Measurements from ENCODE around the gene KCNIP1.

Gene KCNIP1

GRCh38 chr5:170636801-170637477, 133.1 kb downstream of the KCNIP1 start:
- no peak for TF ChIP-seq TAF1 (IDR thresholded peaks at IDR 0.05; ENCODE audit: low read depth)
- TF ChIP-seq FOXM1 (IDR thresholded peaks at IDR 0.05; ENCODE audit: borderline replicate concordance, low read depth) = no peak
- TF ChIP-seq TCF12 (IDR thresholded peaks at IDR 0.05; ENCODE audit: low read depth) = no peak
- TF ChIP-seq YY1 (IDR thresholded peaks at IDR 0.05; ENCODE audit: low read depth) = no peak
- TF ChIP-seq TEAD4 (IDR thresholded peaks at IDR 0.05) = no peak
- no peak for TF ChIP-seq MAX (IDR thresholded peaks at IDR 0.05)
- TF ChIP-seq CREB1 (IDR thresholded peaks at IDR 0.05; ENCODE audit: low read depth) = no peak
- no peak for TF ChIP-seq CEBPB (IDR thresholded peaks at IDR 0.05)
- TF ChIP-seq ZBTB7A (IDR thresholded peaks at IDR 0.05; ENCODE audit: low read depth) = no peak
- TF ChIP-seq USF1 (IDR thresholded peaks at IDR 0.05) = no peak
- TF ChIP-seq NFIC (IDR thresholded peaks at IDR 0.05) = no peak

GRCh38 chr5:170638051-170638450, 134.2 kb downstream of the KCNIP1 start:
- TF ChIP-seq EP300 (IDR thresholded peaks at IDR 0.05; ENCODE audit: borderline replicate concordance) (no peak), TAF1 (IDR thresholded peaks at IDR 0.05; ENCODE audit: low read depth) (no peak), RAD21 (IDR thresholded peaks at IDR 0.05; ENCODE audit: low read depth) (no peak)

GRCh38 chr5:170638454-170639220, 134.8 kb downstream of the KCNIP1 start:
- TF ChIP-seq RAD21 (IDR thresholded peaks at IDR 0.05; ENCODE audit: low read depth) (peak; percentile 90), YY1 (IDR thresholded peaks at IDR 0.05; ENCODE audit: low read depth) (no peak)

GRCh38 chr5:170639221-170639925, 135.6 kb downstream of the KCNIP1 start:
- TF ChIP-seq MAX (IDR thresholded peaks at IDR 0.05) (no peak), EGR1 (IDR thresholded peaks at IDR 0.05) (no peak), RAD21 (IDR thresholded peaks at IDR 0.05; ENCODE audit: low read depth) (no peak), USF1 (IDR thresholded peaks at IDR 0.05) (no peak), FOXM1 (IDR thresholded peaks at IDR 0.05; ENCODE audit: borderline replicate concordance, low read depth) (no peak), TEAD4 (IDR thresholded peaks at IDR 0.05) (no peak), TCF12 (IDR thresholded peaks at IDR 0.05; ENCODE audit: low read depth) (no peak), CREB1 (IDR thresholded peaks at IDR 0.05; ENCODE audit: low read depth) (no peak), REST (IDR thresholded peaks at IDR 0.05; ENCODE audit: low read depth) (no peak), TAF1 (IDR thresholded peaks at IDR 0.05; ENCODE audit: low read depth) (no peak), EP300 (IDR thresholded peaks at IDR 0.05; ENCODE audit: borderline replicate concordance) (no peak), ZBTB7A (IDR thresholded peaks at IDR 0.05; ENCODE audit: low read depth) (no peak), NFIC (IDR thresholded peaks at IDR 0.05) (no peak), CEBPB (IDR thresholded peaks at IDR 0.05) (no peak), YY1 (IDR thresholded peaks at IDR 0.05; ENCODE audit: low read depth) (no peak)

- TF ChIP-seq NFIC (IDR thresholded peaks at IDR 0.05) (no peak), RAD21 (IDR thresholded peaks at IDR 0.05; ENCODE audit: low read depth) (no peak), TAF1 (IDR thresholded peaks at IDR 0.05; ENCODE audit: low read depth) (no peak), EP300 (IDR thresholded peaks at IDR 0.05; ENCODE audit: borderline replicate concordance) (no peak)
Measured at GRCh38 chr5:170640731-170641588, 137.1 kb downstream of the KCNIP1 start.

GRCh38 chr5:170641589-170642031, 137.8 kb downstream of the KCNIP1 start:
- TF ChIP-seq NFIC (IDR thresholded peaks at IDR 0.05) = no peak
- no peak for TF ChIP-seq RAD21 (IDR thresholded peaks at IDR 0.05; ENCODE audit: low read depth)
- no peak for TF ChIP-seq EP300 (IDR thresholded peaks at IDR 0.05; ENCODE audit: borderline replicate concordance)
- TF ChIP-seq CEBPB (IDR thresholded peaks at IDR 0.05) = no peak
- TF ChIP-seq USF1 (IDR thresholded peaks at IDR 0.05) = no peak
- no peak for TF ChIP-seq TCF12 (IDR thresholded peaks at IDR 0.05; ENCODE audit: low read depth)
- TF ChIP-seq TEAD4 (IDR thresholded peaks at IDR 0.05) = no peak
- no peak for TF ChIP-seq EGR1 (IDR thresholded peaks at IDR 0.05)
- TF ChIP-seq REST (IDR thresholded peaks at IDR 0.05; ENCODE audit: low read depth) = no peak
- no peak for TF ChIP-seq TAF1 (IDR thresholded peaks at IDR 0.05; ENCODE audit: low read depth)
- TF ChIP-seq CREB1 (IDR thresholded peaks at IDR 0.05; ENCODE audit: low read depth) = no peak
- no peak for TF ChIP-seq ZBTB7A (IDR thresholded peaks at IDR 0.05; ENCODE audit: low read depth)
- no peak for TF ChIP-seq MAX (IDR thresholded peaks at IDR 0.05)
- no peak for TF ChIP-seq FOXM1 (IDR thresholded peaks at IDR 0.05; ENCODE audit: borderline replicate concordance, low read depth)
- TF ChIP-seq YY1 (IDR thresholded peaks at IDR 0.05; ENCODE audit: low read depth) = no peak

Data from Ishikawa (cell line).